CD4-positive, CD25-positive, alpha-beta regulatory T cell (primary cell): ENCODE data around the gene TTLL8. TPM values are rescaled to one million over a fixed set of nuclear protein-coding genes. Genes with fewer than 3 reads are reported as not detected.

Source experiments
- ATAC-seq, 2 donors: fragments of 150-1000 bp; cut with Tn5 transposase; one replicate each; pipeline ENCODE4 v1.10.0; 2021; ENCODE audit warnings: low read depth in 2 of 2, moderate number of reproducible peaks in 2 of 2, moderate library complexity in 1 of 2
- DNase-seq, 3 donors: peaks; one replicate each; pipeline versions ENCODE4 v3.0.0 to v3.0.0-alpha.2; 2012 to 2022; ENCODE audit warnings: mixed read lengths in 1 of 3
- H3K27ac ChIP-seq: one replicate; pipeline ENCODE4 v1.7.0; 2013; ENCODE audit warnings: mild to moderate bottlenecking, low read length; ENCODE audit not compliant: insufficient read depth, poor library complexity, severe bottlenecking
- H3K27me3 ChIP-seq: one replicate; pipeline ENCODE4 v1.7.0; 2013; ENCODE audit warnings: low read length; ENCODE audit not compliant: control insufficient read depth, insufficient read depth
- H3K36me3 ChIP-seq: one replicate; pipeline ENCODE4 v1.7.0; 2013; ENCODE audit warnings: mild to moderate bottlenecking, low read length, moderate library complexity; ENCODE audit not compliant: control insufficient read depth, insufficient read depth
- H3K4me1 ChIP-seq: 2 replicates; pipeline ENCODE4 v1.7.0; 2013; ENCODE audit warnings: mild to moderate bottlenecking, low read length; ENCODE audit not compliant: insufficient read depth, control insufficient read depth, poor library complexity, severe bottlenecking
- H3K4me3 ChIP-seq: one replicate; pipeline ENCODE4 v1.7.0; 2013; ENCODE audit warnings: low read depth, mild to moderate bottlenecking, low read length, moderate library complexity
- H3K9me3 ChIP-seq, 2 experiments: 1 replicate in 1 of 2; 2 replicates in 1 of 2; pipeline ENCODE4 v1.7.0; 2013; ENCODE audit warnings: low read length in 2 of 2, mild to moderate bottlenecking in 1 of 2, moderate library complexity in 1 of 2; ENCODE audit not compliant: control insufficient read depth in 2 of 2
- H3K27ac Mint-ChIP-seq, 3 donors: one replicate each; pipeline ENCODE4 v1.8.0; 2020 to 2022; ENCODE audit warnings: mild to moderate bottlenecking in 3 of 3, mixed read lengths in 3 of 3, moderate library complexity in 2 of 3
- H3K27me3 Mint-ChIP-seq: one replicate; pipeline ENCODE4 v1.8.0; 2022; ENCODE audit warnings: mild to moderate bottlenecking, mixed read lengths
- H3K36me3 Mint-ChIP-seq: one replicate; pipeline ENCODE4 v1.8.0; 2020; ENCODE audit warnings: mixed read lengths
- H3K4me1 Mint-ChIP-seq, 4 donors: one replicate each; pipeline ENCODE4 v1.8.0; 2020 to 2022; ENCODE audit warnings: mixed read lengths in 4 of 4, mild to moderate bottlenecking in 1 of 4
- H3K4me3 Mint-ChIP-seq, 4 donors: one replicate each; pipeline ENCODE4 v1.8.0; 2020 to 2022; ENCODE audit warnings: mild to moderate bottlenecking in 4 of 4, mixed read lengths in 4 of 4, moderate library complexity in 3 of 4
- H3K9me3 Mint-ChIP-seq, 7 donors: one replicate each; pipeline ENCODE4 v1.8.0; 2020 to 2022; ENCODE audit warnings: mixed read lengths in 7 of 7, mild to moderate bottlenecking in 3 of 7, moderate library complexity in 2 of 7
- polyA plus RNA-seq, 4 donors: library from polyadenylated mRNA; unstranded; fragments of 300-500 nt; fragmentation: Illumina TruSeq; gene quantifications; one replicate each; pipeline ENCODE4 v1.2.3, GENCODE V29; 2021
- total RNA-seq: library from RNA; stranded (reverse); gene quantifications from one replicate; pipeline ENCODE4 v1.2.3, GENCODE V29; 2022

TTLL8 gene
- total and polyA plus RNA-seq, 5 donors from 2014 or later, result not detected

DNA sequence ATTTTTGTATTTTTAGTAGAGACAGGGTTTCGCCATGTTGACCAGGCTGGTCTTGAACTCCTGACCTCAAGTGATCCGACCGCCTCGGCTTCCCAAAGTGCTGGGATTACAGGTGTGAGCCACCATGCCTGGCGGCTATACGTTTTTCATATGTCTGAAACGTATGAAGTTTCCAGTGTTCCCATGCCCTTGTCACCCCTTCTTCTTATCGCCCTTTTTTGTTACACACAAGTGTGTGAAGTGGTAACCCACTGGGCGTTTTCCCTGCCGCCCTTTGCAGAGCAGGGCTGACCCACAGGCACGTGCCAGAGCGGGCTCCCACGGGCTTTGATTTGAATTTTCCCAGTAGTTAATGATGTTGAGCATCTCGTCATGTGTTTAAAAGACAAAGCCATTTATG is 80.5 kb downstream of the TTLL8 start:
- DNase-seq (no peak), ATAC-seq (no peak)
- Histone ChIP-seq H3K27me3 (no peaks in the 10 kb centered on the region), H3K4me1 (peaks cover 12% of the 10 kb centered on the region), H3K36me3 (no peaks in the 10 kb centered on the region), H3K9me3 (peaks cover 0 to 4% of the 10 kb centered on the region in 2 experiments), H3K4me3 (no peak overlapping the region), H3K27ac (no peak overlapping the region)
- peaks cover 11% of the 10 kb centered on the region for H3K27me3 Mint-ChIP-seq
- no peak overlapping the region for H3K4me3 Mint-ChIP-seq
- H3K27ac Mint-ChIP-seq, result no peak overlapping the region
- H3K36me3 Mint-ChIP-seq, result peaks cover 8% of the 10 kb centered on the region
- H3K4me1 Mint-ChIP-seq, result peaks cover 14 to 21% (median 20%) of the 10 kb centered on the region in 4 donors
- H3K9me3 Mint-ChIP-seq, result peaks cover 2 to 11% (median 8%) of the 10 kb centered on the region in 7 donors

DNA sequence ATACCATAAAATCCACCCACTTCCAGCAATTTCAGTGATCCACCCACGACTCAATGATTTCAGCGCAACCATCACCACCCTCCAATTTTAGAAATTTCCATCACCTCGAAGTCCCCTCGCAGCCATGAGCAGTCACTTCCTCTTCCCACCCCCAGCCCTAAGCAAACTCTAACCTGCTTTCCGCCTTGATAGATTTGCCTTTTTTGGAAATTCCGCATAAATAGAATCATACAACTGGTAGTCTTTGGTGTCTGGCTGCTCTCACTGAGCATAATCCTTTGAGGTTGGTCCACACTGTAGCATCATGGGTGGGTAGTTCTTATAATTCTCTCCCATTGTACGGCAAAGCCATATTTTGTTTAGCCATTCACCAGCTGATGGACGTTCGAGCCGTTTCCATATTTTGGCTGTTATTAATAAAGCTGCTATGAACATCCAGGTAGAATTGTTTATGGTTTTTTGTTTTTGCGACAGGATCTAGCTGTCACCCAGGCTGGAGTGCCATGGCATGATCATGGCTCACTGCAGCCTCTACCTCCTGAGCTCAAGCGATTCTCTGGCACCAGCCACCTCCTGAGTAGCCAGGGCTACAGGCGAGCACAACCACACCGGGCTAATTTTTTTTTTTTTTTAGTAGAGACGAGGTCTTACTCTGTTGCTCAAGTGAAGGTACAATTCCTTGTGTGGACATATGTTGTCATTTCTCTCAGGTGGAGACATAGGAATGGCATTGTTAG is 81.5 kb downstream of the TTLL8 start:
- Mint-ChIP-seq H3K27me3 (peaks cover 7% of the 10 kb centered on the region), H3K27ac (peak overlapping the region; percentile 31 to 84 (median 62)), H3K4me1 (peaks cover 14 to 21% (median 19%) of the 10 kb centered on the region in 4 donors), H3K9me3 (peaks cover 2 to 11% (median 8%) of the 10 kb centered on the region in 7 donors), H3K36me3 (peaks cover 8% of the 10 kb centered on the region), H3K4me3 (peak overlapping the region in 2 of 4 donors; percentile 40 to 49)
- H3K36me3 ChIP-seq, result no peaks in the 10 kb centered on the region
- peaks cover 20% of the 10 kb centered on the region for H3K4me1 ChIP-seq
- H3K4me3 ChIP-seq, result no peak overlapping the region
- H3K27ac ChIP-seq, result peak overlapping the region; percentile 64
- DNase-seq (peak in 2 of 3 donors; percentile 18 to 58), ATAC-seq (peak; percentile 42 to 51)
- H3K9me3 ChIP-seq, result peaks cover 0 to 4% of the 10 kb centered on the region in 2 experiments
- no peaks in the 10 kb centered on the region for H3K27me3 ChIP-seq

DNA sequence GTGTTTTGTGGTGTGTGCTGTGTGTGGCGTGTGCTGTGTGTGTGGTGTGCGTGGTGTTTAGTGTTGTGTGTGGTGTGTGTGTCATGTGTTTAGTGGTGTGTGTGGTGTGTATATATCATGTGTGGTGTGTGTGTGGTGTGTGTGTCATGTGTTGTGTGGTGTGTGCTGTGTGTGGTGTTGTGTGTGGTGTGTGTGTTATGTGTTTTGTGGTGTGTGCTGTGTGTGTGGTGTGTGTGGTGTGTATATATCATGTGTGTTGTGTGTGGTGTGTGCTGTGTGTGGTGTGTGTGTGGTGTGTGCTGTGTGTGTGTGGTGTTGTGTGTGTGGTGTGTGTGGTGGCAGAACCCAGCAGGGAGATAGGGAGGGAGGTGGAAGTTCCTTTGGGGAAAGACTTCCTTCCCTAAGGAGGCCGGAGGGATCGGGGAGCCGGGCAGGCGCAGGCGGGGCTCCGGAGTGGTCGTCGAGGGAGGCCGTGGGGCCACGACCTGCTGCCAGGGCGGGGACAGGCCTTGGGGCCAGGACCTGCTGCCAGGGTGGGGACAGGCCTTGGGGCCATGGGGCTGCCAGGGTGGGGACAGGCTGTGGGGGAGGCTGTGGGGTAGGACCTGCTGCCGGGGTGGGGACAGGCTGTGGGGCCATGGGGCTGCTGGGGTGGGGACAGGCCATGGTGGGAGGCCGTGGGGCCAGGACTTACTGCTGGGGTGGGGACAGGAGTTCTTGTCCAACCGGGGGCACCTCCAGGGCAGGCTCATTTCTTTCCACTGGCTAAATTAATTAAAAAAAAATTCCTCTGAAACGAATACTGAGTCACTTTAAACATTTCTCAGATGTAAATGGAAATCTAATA is 82.3 kb downstream of the TTLL8 start:
- H3K4me1 Mint-ChIP-seq, result peaks cover 14 to 25% (median 21%) of the 10 kb centered on the region in 4 donors
- peaks cover 2 to 9% (median 8%) of the 10 kb centered on the region in 7 donors for H3K9me3 Mint-ChIP-seq
- H3K36me3 ChIP-seq, result no peaks in the 10 kb centered on the region
- no peaks in the 10 kb centered on the region for H3K27me3 ChIP-seq
- H3K9me3 ChIP-seq, result peaks cover 0 to 4% of the 10 kb centered on the region in 2 experiments
- H3K27ac ChIP-seq, result peak overlapping the region; percentile 64
- no peak overlapping the region for H3K4me3 ChIP-seq
- peak overlapping the region; percentile 83 to 97 (median 87) for H3K27ac Mint-ChIP-seq
- ATAC-seq (peak; percentile 2 to 8), DNase-seq (peak in 1 of 3 donors; percentile 22)
- peaks cover 8% of the 10 kb centered on the region for H3K36me3 Mint-ChIP-seq
- peak overlapping the region in 2 of 4 donors; percentile 36 to 40 for H3K4me3 Mint-ChIP-seq
- H3K27me3 Mint-ChIP-seq, result peaks cover 10% of the 10 kb centered on the region
- peaks cover 28% of the 10 kb centered on the region for H3K4me1 ChIP-seq

DNA sequence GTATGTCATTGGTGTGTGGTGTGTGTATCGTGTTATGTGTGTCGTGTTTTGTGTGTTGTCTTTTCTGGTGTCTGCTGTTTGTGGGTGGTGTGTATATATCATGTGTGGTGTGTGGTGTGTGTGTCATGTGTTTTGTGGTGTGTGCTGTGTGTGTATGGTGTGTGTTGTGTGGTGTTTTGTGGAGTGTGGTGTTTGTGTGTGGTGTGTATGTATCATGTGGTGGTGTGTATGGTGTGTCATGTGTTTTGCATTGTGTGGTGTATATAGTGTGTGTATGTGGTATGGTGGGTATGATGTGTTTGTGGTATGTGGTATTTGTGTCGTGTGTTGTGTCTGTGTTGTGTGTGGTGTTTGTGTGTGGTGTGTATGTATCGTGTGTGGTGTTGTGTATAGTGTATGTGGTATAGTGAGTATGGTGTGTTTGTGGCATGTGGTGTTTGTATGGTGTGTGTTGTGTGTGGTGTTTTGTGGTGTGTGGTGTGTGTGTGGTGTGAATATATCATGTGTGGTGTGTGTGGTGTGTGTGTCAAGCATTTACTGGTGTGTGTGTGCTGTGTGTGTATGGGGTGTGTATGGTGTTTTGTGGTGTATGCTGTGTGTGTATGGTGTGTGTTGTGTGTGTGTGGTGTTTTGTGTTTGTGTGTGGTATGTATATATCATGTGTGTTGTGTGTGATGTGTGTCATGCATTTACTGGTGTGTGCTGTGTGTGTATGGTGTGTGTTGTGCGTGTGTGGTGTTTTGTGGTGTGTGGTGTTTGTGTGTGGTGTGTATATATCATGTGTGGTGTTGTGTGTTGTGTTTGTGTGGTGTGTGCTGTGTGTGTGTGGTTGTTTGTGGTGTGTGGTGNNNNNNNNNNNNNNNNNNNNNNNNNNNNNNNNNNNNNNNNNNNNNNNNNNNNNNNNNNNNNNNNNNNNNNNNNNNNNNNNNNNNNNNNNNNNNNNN is 84.8 kb downstream of the TTLL8 start:
- Histone ChIP-seq H3K4me3 (no peak overlapping the region), H3K27ac (no peak overlapping the region), H3K36me3 (no peaks in the 10 kb centered on the region), H3K9me3 (no peaks in the 10 kb centered on the region), H3K4me1 (peaks cover 40% of the 10 kb centered on the region), H3K27me3 (no peaks in the 10 kb centered on the region)
- Mint-ChIP-seq H3K27ac (no peak overlapping the region), H3K36me3 (no peaks in the 10 kb centered on the region), H3K9me3 (no peaks in the 10 kb centered on the region), H3K27me3 (peaks cover 6% of the 10 kb centered on the region), H3K4me3 (no peak overlapping the region), H3K4me1 (peaks cover 13 to 33% (median 20%) of the 10 kb centered on the region in 4 donors)
- no peak for ATAC-seq
- peak in 1 of 3 donors; percentile 48 for DNase-seq

DNA sequence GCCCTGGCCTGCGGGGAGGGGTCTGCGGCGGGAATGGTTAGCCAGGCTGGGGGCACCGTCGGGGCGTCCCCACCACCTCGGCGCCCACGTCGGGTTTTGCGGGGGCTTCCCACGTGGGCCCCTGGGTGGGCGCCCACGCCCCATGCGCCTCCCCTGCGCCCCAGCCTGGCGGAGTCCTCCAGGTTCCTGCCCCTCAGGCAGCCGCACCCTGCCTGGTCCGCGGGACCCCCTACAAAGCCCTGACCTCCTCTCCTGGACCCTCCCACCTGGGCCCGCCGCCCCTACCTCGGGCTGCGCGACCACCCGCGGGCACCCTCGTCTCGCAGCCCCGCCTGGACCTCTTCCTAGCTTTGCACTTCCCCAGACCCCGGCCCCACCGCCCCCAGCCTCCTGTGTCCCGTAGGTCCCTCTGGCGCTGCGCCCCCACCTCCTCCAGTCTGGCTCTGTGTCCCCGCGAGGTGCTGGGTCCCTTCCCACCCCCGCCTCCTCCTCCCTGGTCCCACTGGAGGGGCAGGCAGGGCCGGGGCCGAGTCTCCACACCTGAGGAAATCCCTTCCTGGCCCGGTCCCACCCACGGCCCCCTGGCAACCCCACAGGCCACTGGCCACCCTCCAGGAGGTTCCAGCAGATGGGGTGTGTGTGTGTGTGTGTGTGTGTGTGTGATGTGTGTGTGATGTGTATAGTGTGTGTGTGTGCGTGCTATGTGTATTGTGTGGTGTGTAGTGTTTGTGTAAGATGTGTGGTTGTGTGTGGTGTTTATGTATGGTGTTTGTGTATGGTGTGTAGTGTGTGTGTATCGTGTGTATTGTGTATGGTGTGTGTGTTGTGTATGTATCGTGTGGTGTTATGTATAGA is 85.7 kb downstream of the TTLL8 start:
- Mint-ChIP-seq H3K27me3 (peaks cover 6% of the 10 kb centered on the region), H3K9me3 (no peaks in the 10 kb centered on the region), H3K36me3 (no peaks in the 10 kb centered on the region), H3K4me3 (no peak overlapping the region), H3K27ac (no peak overlapping the region), H3K4me1 (peaks cover 13 to 39% (median 20%) of the 10 kb centered on the region in 4 donors)
- DNase-seq (no peak), ATAC-seq (no peak)
- no peak overlapping the region for H3K4me3 ChIP-seq
- H3K27ac ChIP-seq, result no peak overlapping the region
- H3K27me3 ChIP-seq, result no peaks in the 10 kb centered on the region
- H3K4me1 ChIP-seq, result peaks cover 40% of the 10 kb centered on the region
- no peaks in the 10 kb centered on the region for H3K9me3 ChIP-seq
- no peaks in the 10 kb centered on the region for H3K36me3 ChIP-seq

DNA sequence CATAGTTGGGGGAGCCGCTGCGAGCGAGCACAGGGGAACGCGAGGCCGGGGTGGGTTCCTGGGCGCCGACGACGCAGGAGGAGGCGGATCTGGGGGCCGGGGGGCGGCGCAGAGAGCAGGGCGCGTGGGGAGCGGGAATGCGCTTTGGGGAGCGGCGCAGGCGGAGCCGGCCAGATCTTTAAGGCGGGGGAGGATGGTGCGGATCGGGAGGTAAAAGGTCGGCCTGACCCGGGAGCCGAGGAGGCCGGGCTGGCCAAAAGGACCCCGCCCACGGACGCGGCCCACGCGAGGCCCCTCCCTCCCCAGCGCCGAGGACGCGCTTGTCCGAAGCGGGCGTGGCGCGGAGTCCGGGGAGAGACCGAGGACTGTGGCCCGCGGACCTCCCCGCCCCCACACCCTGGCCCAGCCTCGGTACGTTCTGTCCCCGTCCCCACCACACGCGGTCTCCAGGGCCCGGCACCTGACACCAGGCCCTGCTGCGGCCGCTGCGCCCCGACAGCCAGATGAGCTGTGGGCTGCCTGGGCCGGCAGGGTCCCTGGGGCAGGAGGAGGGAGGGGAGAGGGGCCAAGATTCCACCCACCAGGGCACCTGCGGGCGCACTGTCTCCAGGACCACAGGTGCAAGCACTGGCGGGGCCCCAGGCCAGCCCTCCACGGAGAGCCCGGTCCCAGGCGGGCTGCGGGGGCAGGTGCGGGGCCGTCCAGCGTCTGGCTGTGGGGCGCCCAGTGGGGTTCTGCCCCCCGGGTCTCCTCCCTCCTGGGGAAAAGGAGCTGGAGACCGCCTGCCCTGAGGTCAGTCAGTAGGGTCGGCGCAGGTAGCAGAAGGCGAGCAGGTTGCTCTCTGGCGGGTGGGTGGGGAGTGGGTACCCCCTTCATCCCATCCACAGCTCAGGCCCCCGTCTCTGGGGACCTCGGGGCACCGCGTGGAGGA is 86.6 kb downstream of the TTLL8 start:
- peaks cover 44% of the 10 kb centered on the region for H3K4me1 ChIP-seq
- ATAC-seq, result peak; percentile 52 to 54

More for the DNA sequence above, 86.6 kb downstream of the TTLL8 start:
- H3K27ac ChIP-seq, result peak overlapping the region; percentile 80
- peak in 1 of 3 donors; percentile 34 for DNase-seq
- no peaks in the 10 kb centered on the region for H3K36me3 ChIP-seq
- Mint-ChIP-seq H3K4me3 (peak overlapping the region; percentile 84 to 90 (median 86)), H3K27me3 (peaks cover 6% of the 10 kb centered on the region), H3K36me3 (no peaks in the 10 kb centered on the region), H3K9me3 (no peaks in the 10 kb centered on the region), H3K4me1 (peaks cover 8 to 36% (median 16%) of the 10 kb centered on the region in 4 donors), H3K27ac (peak overlapping the region; percentile 91 to 98 (median 97))
- H3K9me3 ChIP-seq, result no peaks in the 10 kb centered on the region
- no peaks in the 10 kb centered on the region for H3K27me3 ChIP-seq
- no peak overlapping the region for H3K4me3 ChIP-seq
